Measurements from ENCODE around the gene UBQLN3.

The UBQLN3 gene

DNA sequence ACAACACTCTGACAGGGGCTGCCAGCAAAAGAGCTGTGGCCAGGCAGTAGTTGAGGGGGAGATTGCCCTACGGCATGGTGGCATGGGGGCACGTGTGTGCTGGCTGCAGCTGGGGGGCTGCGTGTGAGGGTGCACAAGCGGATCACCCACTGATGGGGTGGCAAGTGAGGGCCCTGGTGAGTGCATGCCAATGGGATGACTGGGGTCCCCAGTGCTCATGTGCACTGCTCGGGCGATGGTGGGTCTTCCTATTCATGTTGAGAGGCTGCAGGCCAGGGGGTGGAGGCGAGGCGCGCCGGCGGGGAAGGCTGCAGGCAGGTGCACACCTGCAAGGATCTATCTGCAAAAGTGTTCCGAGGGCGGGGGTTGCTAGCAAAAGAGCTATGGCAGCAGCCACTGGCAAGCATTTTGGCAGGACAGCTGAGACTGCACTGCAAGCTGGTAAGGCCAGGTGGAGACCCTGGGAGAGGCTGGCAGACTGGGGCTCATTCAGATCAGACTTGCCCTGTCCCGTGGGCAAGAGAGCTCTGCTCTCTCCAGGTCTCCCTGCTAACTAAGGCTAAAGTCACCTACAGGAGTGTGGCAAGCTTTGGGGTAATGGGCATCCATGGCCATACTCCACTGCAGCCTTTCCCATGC lies 48.7 kb downstream of the UBQLN3 start:
- no peak overlapping the region for H3K4me3 ChIP-seq (ENCODE audit: low read length)
- no peak for DNase-seq (ENCODE audit: low read depth)
- no peak for TF ChIP-seq CTCF (conservative IDR thresholded peaks at IDR 0.05; ENCODE audit: low read length)

Measured in AG10803 (cell line).